ENCODE results near the gene BAG5.

BAG5 gene

GRCh38 chr14:103521951-103522563 is 40.4 kb downstream of the BAG5 start:
- no peak for DNase-seq (ENCODE audit: low read depth, low spot score)
- H3K4me3 ChIP-seq (ENCODE audit: low read depth, low read length): peak overlapping the region; percentile 57
- CTCF ChIA-PET: interaction anchor here (0.8 to 11.0 kb wide), 5 partner anchors 7 to 77 kb away, joined by 3 to 368 read pairs (median 5); partner anchors contain the start of gene TRMT61A
- TF ChIP-seq CTCF (IDR thresholded peaks at IDR 0.05; ENCODE audit: insufficient read depth, low read length, missing control alignments): no peak
- POLR2A ChIA-PET: interaction anchor here (1.0 kb wide), 2 partner anchors 19 to 30 kb away, joined by 3 to 4 read pairs; no protein-coding TSS in a partner anchor

DNA sequence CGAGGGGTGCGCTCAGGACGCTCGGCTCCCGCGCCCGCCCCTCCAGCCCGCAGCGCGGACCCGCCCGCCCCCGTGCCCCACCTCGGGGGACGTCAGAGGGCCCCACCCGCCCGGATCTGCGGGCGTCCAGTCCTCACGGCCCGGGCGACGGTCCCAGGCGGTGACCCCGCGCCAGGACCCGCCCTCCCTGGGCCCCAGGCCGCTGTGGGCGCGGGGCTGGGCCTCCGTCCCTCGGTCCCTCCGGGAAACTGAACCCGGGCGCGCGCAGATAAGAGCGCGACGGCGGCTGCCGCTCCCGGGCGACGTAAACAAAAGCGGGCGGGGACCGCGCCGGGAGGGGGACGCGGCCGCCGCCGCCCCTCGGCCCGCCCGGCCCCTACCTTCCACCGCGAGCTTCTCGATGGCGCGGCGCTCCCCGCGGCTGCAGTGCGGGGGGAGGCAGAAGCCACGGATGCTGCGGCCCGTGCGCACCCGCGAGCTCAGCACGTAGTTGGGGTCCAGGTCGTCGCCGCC is 41.0 kb downstream of the BAG5 start:
- peak overlapping the region; percentile 57 for H3K4me3 ChIP-seq (ENCODE audit: low read depth, low read length)
- TF ChIP-seq CTCF (IDR thresholded peaks at IDR 0.05; ENCODE audit: insufficient read depth, low read length, missing control alignments): no peak
- POLR2A ChIA-PET: interaction anchor here (1.0 to 1.4 kb wide), 2 partner anchors 19 to 31 kb away, joined by 3 to 5 read pairs; no protein-coding TSS in a partner anchor
- DNase-seq (ENCODE audit: low read depth, low spot score): no peak
- CTCF ChIA-PET: interaction anchor here (0.7 to 11.0 kb wide), 9 partner anchors 8 to 76 kb away, joined by 3 to 368 read pairs (median 4); partner anchors contain the start of gene TRMT61A

DNA sequence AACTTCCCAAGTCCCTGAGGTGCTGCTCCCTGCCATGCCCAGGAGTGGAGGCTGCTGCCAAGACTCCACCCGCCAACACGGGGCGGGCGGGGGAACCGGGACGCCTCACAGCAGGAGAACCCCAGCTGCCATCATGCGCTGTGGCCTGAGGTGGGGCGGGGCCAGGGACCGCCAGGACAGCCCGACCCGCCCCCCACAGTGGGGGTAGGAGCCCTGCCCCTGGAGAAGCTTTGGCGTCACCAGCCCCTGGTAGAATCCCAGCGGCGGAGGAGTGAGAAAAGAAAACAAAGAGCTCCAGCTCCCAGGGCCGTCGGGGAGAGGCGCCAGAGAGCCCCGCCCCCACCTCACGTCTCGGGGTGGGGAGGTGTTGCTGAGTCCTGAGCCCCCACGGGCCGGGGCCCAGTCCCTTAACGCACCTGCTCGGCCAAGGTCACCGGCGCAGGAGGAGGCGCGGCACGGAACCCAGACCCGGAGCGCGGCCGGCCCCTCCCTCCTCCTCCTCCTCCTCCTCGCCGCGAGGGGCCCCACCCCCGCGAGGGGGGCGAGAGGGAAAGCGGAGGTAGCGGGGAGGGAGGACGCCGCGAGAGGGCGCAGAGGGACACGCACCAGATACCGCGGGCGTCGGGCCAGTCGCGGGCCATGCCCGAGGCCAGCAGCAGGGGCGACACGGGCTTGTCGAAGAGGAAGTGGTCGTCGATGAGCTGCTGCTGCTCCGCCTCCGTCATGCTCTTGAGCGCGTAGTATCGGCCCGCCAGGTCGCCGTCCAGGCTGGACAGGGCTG is 41.6 kb downstream of the BAG5 start:
- TF ChIP-seq CTCF (IDR thresholded peaks at IDR 0.05; ENCODE audit: insufficient read depth, low read length, missing control alignments): peak; percentile 69
- CTCF ChIA-PET: interaction anchor here (0.7 to 11.0 kb wide), 8 partner anchors 8 to 41 kb away, joined by 3 to 368 read pairs (median 4); partner anchors contain the start of gene TRMT61A
- POLR2A ChIA-PET: interaction anchor here (0.7 to 1.4 kb wide), 3 partner anchors 20 to 33 kb away, joined by 3 to 5 read pairs (median 3); no protein-coding TSS in a partner anchor
- H3K4me3 ChIP-seq (ENCODE audit: low read depth, low read length): peak overlapping the region; percentile 46
- no peak for DNase-seq (ENCODE audit: low read depth, low spot score)

DNA sequence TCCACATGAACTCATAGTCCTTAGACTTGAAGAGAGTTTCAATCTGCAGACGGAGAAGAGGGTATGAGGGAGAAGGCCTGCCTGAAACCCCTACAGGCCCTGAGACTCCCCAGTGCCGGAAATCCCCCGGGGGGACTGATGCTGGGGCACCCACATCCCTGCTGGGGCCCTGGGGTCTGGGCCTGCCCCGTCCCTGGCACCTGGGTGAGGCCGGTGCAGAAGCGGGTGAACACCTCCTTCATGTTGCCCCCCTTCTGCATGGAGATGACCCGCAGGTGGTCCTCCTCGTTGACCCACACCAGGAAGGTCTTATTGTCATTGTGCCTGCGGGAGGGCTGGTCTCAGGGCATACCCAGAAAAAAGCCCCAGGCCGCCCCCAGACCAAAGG is 42.2 kb downstream of the BAG5 start:
- POLR2A ChIA-PET: interaction anchor here (0.7 to 1.4 kb wide), 2 partner anchors 20 to 33 kb away, joined by 3 to 5 read pairs; no protein-coding TSS in a partner anchor
- CTCF ChIA-PET: interaction anchor here (1.0 to 11.0 kb wide), 7 partner anchors 8 to 41 kb away, joined by 3 to 368 read pairs (median 4); partner anchors contain the start of gene TRMT61A
- H3K4me3 ChIP-seq (ENCODE audit: low read depth, low read length): no peak overlapping the region

DNA sequence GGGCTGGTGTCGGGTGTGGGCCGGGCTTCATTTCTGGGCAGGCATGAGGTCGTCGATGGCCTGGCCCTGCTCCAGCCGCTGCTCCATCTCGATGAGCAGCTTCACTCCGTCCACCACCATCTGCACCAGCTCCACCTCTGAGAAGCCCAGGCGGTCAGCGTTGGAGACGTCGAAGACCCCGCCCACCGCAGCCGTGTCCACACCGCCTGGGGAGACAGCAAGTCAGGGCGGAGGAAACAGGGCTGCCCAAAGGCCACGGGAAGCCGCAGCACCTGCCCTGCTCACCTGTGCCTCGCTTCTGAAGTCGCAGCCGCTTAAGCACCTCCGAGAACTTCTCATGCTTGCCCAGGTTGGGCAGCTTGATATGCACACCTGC is 42.6 kb downstream of the BAG5 start:
- ChIA-PET POLR2A (interaction anchor here (1.3 kb wide), 1 partner anchor 21 kb away, joined by 7 read pairs; no protein-coding TSS in a partner anchor), CTCF (interaction anchor here (1.3 to 11.0 kb wide), 8 partner anchors 10 to 38 kb away, joined by 5 to 368 read pairs (median 27); partner anchors contain the start of gene TRMT61A)
- H3K4me3 ChIP-seq (ENCODE audit: low read depth, low read length): no peak overlapping the region
- no peak for DNase-seq (ENCODE audit: low read depth, low spot score)
- TF ChIP-seq CTCF (IDR thresholded peaks at IDR 0.05; ENCODE audit: insufficient read depth, low read length, missing control alignments): no peak

More for the DNA sequence above, 42.2 kb downstream of the BAG5 start:
- TF ChIP-seq CTCF (IDR thresholded peaks at IDR 0.05; ENCODE audit: insufficient read depth, low read length, missing control alignments): no peak
- no peak for DNase-seq (ENCODE audit: low read depth, low spot score)

Data from AG04449 (cell line).